Naive B cell (primary cell): Measurements from ENCODE around the gene IFNA14. TPM values are rescaled to one million over a fixed set of nuclear protein-coding genes. Genes with fewer than 3 reads are reported as not detected.
"Not testable (repeated sequence)": the region's sequence is repeated elsewhere in the genome, so short reads cannot be mapped to it uniquely, and the experiment has no call there.

ENCODE experiments used
- ATAC-seq, 2 donors: fragments of 150-1000 bp; cut with Tn5 transposase; 2 replicates each; pipeline ENCODE4 v1.10.0; 2021; ENCODE audit warnings: low read depth in 2 of 2, mild to moderate bottlenecking in 2 of 2, moderate library complexity in 2 of 2
- DNase-seq: peaks from one replicate; pipeline ENCODE4 v3.0.0; 2022
- H3K27ac Mint-ChIP-seq, 6 donors: one replicate each; pipeline ENCODE4 v1.8.0; 2020 to 2022; ENCODE audit warnings: mild to moderate bottlenecking in 6 of 6, mixed read lengths in 6 of 6, moderate library complexity in 5 of 6, inconsistent platforms in 2 of 6
- H3K27me3 Mint-ChIP-seq, 3 donors: one replicate each; pipeline ENCODE4 v1.8.0; 2021 to 2022; ENCODE audit warnings: mixed read lengths in 3 of 3, mild to moderate bottlenecking in 1 of 3
- H3K36me3 Mint-ChIP-seq, 2 donors: one replicate each; pipeline ENCODE4 v1.8.0; 2020 to 2022; ENCODE audit warnings: mixed read lengths in 2 of 2, inconsistent platforms in 1 of 2, mild to moderate bottlenecking in 1 of 2
- H3K4me1 Mint-ChIP-seq, 3 donors: one replicate each; pipeline ENCODE4 v1.8.0; 2020 to 2022; ENCODE audit warnings: mixed read lengths in 3 of 3, inconsistent platforms in 1 of 3, mild to moderate bottlenecking in 1 of 3, moderate library complexity in 1 of 3
- H3K4me3 Mint-ChIP-seq, 8 donors: one replicate each; pipeline ENCODE4 v1.8.0; 2020 to 2022; ENCODE audit warnings: mild to moderate bottlenecking in 8 of 8, mixed read lengths in 8 of 8, moderate library complexity in 8 of 8, inconsistent platforms in 2 of 8
- H3K9me3 Mint-ChIP-seq, 7 donors: one replicate each; pipeline ENCODE4 v1.8.0; 2020 to 2022; ENCODE audit warnings: mixed read lengths in 7 of 7, mild to moderate bottlenecking in 5 of 7, inconsistent platforms in 2 of 7, moderate library complexity in 1 of 7
- polyA plus RNA-seq, 6 donors: library from polyadenylated mRNA; unstranded; fragments of 300-500 nt; fragmentation: Illumina TruSeq; gene quantifications; one replicate each; pipeline ENCODE4 v1.2.3, GENCODE V29; 2021; ENCODE audit warnings: low read depth in 6 of 6

Gene IFNA14
- polyA plus RNA-seq, 6 donors from 2014 or later = not detected

- Mint-ChIP-seq H3K27me3 (peaks cover 9 to 23% (median 14%) of the 10 kb centered on the region in 3 donors), H3K27ac (no peak overlapping the region), H3K36me3 (no peaks in the 10 kb centered on the region), H3K4me1 (peaks cover 4 to 11% (median 5%) of the 10 kb centered on the region in 3 donors), H3K9me3 (peaks cover 0 to 1% (median 0%) of the 10 kb centered on the region in 7 donors), H3K4me3 (no peak overlapping the region)
- no peak for ATAC-seq
- DNase-seq = no peak
Measured at GRCh38 chr9:21251190-21251589, 11.4 kb upstream of the IFNA14 start.

GRCh38 chr9:21244836-21245235, 5.0 kb upstream of the IFNA14 start:
- Mint-ChIP-seq H3K4me1 (no peaks in the 10 kb centered on the region), H3K27ac (peak overlapping the region in 1 of 6 donors; percentile 24), H3K27me3 (peaks cover 0 to 24% (median 12%) of the 10 kb centered on the region in 3 donors), H3K9me3 (peaks cover 0 to 4% (median 0%) of the 10 kb centered on the region in 7 donors), H3K4me3 (no peak overlapping the region), H3K36me3 (no peaks in the 10 kb centered on the region)
- no peak for DNase-seq
- no peak for ATAC-seq

DNA sequence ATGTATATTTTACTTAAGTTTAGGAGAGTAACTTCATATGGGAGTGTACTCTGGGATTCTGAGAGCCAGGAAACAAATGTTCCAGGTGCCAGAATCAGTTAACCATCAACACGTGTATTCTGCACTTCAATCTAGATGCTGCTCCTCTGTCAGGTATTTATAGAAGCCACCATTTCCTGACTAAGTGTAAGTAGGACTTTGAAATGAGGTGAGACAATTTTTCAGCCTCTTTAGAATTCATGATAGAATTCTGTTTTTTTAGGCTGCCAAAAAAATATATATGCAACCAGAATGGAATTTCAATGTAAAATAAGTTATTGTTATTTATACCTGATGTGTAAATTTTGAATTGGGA, 3.5 kb downstream of the IFNA14 start:
- H3K36me3 Mint-ChIP-seq, H3K4me1 Mint-ChIP-seq, ATAC-seq, DNase-seq, H3K27ac Mint-ChIP-seq, H3K9me3 Mint-ChIP-seq, H3K4me3 Mint-ChIP-seq: not testable (repeated sequence)
- peaks cover 1 to 10% (median 5%) of the 10 kb centered on the region in 3 donors for H3K27me3 Mint-ChIP-seq

- H3K27ac Mint-ChIP-seq = peak overlapping the region in 1 of 6 donors; percentile 47
- peak; percentile 30 for DNase-seq
- peaks cover 0 to 10% (median 5%) of the 10 kb centered on the region in 3 donors for H3K27me3 Mint-ChIP-seq
- H3K36me3 Mint-ChIP-seq, H3K4me1 Mint-ChIP-seq, H3K9me3 Mint-ChIP-seq, H3K4me3 Mint-ChIP-seq: not testable (repeated sequence)
- ATAC-seq = peak; percentile 81 to 92
Measured at GRCh38 chr9:21235468-21236359, 4.1 kb downstream of the IFNA14 start.

GRCh38 chr9:21234153-21234687, 5.6 kb downstream of the IFNA14 start:
- ATAC-seq (no peak), DNase-seq (no peak)
- Mint-ChIP-seq H3K4me1 (peaks cover 4 to 6% (median 6%) of the 10 kb centered on the region in 3 donors), H3K4me3 (no peak overlapping the region), H3K27ac (peak overlapping the region in 1 of 6 donors; percentile 79), H3K9me3 (no peaks in the 10 kb centered on the region), H3K27me3 (peaks cover 0 to 10% (median 0%) of the 10 kb centered on the region in 3 donors), H3K36me3 (no peaks in the 10 kb centered on the region)

DNA sequence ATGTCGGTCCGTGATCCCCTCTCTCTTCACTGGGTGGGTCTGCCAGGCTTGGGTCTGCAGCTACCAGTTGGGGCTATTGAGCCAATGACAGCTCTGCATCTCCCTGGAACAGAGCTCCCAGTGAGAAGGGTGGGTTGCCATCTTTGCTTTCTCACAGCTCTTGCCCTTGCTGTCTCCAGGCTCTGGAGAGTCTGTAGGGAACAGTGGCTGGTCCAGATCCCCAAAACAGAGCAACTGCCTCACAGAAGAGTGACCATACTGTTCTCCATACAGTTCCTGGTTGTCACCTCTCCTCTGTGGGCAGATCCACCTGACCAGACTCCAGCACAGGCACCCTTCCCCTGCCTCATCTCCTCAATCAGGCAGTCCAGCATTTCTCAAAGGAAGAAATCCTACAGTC, 6.5 kb downstream of the IFNA14 start:
- Mint-ChIP-seq H3K4me1 (peaks cover 4 to 6% (median 6%) of the 10 kb centered on the region in 3 donors), H3K4me3 (no peak overlapping the region), H3K27ac (peak overlapping the region in 1 of 6 donors; percentile 34), H3K9me3 (no peaks in the 10 kb centered on the region), H3K36me3 (no peaks in the 10 kb centered on the region), H3K27me3 (peaks cover 0 to 10% (median 0%) of the 10 kb centered on the region in 3 donors)
- ATAC-seq (no peak), DNase-seq (no peak)

- peak within 1 kb of the TSS in 1 of 6 donors; percentile 30 for H3K27ac Mint-ChIP-seq
- H3K9me3 Mint-ChIP-seq = peaks cover 0 to under 1% (median 0%) of the 10 kb centered on the region in 7 donors
- H3K4me1 Mint-ChIP-seq = no peaks in the 10 kb centered on the region
- H3K4me3 Mint-ChIP-seq = no peak within 1 kb of the TSS
- H3K27me3 Mint-ChIP-seq = peaks cover 0 to 7% (median 5%) of the 10 kb centered on the region in 3 donors
- H3K36me3 Mint-ChIP-seq = no peaks in the 10 kb centered on the region
- ATAC-seq (no peak), DNase-seq (no peak)
Measured at GRCh38 chr9:21228122-21228521, 11.7 kb downstream of the IFNA14 start, which contains the start of gene IFNA17. TSS of gene IFNA17 (minus strand) at chr9:21228222. CDS start at chr9:21228173, 49 bp downstream.

DNA sequence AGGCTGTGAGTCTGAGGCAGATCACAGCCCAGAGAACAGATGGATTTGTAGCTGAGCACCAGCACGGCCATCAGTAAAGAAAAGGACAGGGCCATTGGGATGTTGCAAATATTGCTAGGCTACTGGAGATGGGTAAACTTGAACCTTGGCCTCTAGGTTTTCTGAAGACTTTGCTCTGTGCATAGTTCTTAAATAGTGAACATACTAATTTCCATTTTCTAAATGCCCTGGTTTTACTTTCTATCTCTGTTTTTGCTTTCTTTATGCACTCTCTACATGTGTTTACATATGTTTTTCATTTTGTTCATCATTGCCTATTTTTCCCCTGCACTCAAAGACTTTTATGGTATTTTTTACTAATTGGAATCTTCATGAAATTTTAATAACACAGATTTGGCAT, 22.6 kb downstream of the IFNA14 start, which contains the start of gene IFNA16:
TSS of gene IFNA16 (minus strand) at position 101 of the 400 bp plus-strand sequence. CDS start at position 95, 6 bp downstream.
- not testable (repeated sequence) for H3K9me3 Mint-ChIP-seq, DNase-seq, H3K27ac Mint-ChIP-seq, H3K4me3 Mint-ChIP-seq, H3K4me1 Mint-ChIP-seq, H3K36me3 Mint-ChIP-seq, ATAC-seq
- H3K27me3 Mint-ChIP-seq = peaks cover 26 to 33% (median 29%) of the 10 kb centered on the region in 3 donors

GRCh38 chr9:21213411-21214326, 26.1 kb downstream of the IFNA14 start:
- Mint-ChIP-seq H3K27me3 (peaks cover 3 to 12% (median 9%) of the 10 kb centered on the region in 3 donors), H3K27ac (peak overlapping the region in 2 of 6 donors; percentile 16 to 36), H3K4me3 (peak overlapping the region in 3 of 8 donors; percentile 12 to 45 (median 30))
- H3K9me3 Mint-ChIP-seq, H3K4me1 Mint-ChIP-seq, H3K36me3 Mint-ChIP-seq, DNase-seq: not testable (repeated sequence)
- peak; percentile 54 to 69 for ATAC-seq

DNA sequence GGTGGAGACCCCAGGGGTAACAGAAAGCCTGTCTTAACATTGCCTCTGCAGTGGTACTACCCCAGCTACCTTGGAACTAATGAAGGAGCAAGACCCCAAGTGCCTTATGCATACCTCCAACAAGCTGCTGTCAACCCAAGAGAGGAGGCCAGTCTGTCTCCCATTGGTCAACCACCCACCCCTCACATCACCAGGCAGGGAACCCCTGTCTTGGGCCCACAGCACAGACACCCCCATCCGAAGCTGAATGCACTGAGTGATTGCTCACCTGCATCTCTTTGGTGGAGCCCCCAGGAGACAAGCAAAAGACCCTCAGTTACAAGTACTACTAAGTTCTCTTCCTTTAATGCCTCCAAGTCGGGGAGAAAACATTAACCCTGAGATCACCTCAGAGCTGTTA, 27.6 kb downstream of the IFNA14 start:
- H3K27me3 Mint-ChIP-seq = peaks cover 0 to 12% (median 7%) of the 10 kb centered on the region in 3 donors
- not testable (repeated sequence) for H3K4me3 Mint-ChIP-seq, ATAC-seq, H3K27ac Mint-ChIP-seq, H3K4me1 Mint-ChIP-seq, H3K9me3 Mint-ChIP-seq, H3K36me3 Mint-ChIP-seq, DNase-seq

- H3K9me3 Mint-ChIP-seq, H3K4me3 Mint-ChIP-seq, DNase-seq, H3K27me3 Mint-ChIP-seq, H3K27ac Mint-ChIP-seq, H3K4me1 Mint-ChIP-seq, ATAC-seq, H3K36me3 Mint-ChIP-seq: not testable (repeated sequence)
Measured at GRCh38 chr9:21210782-21211181, 29.0 kb downstream of the IFNA14 start.

- no peaks in the 10 kb centered on the region for H3K36me3 Mint-ChIP-seq
- H3K4me3 Mint-ChIP-seq = no peak overlapping the region
- DNase-seq = no peak
- no peaks in the 10 kb centered on the region for H3K9me3 Mint-ChIP-seq
- peaks cover 4 to 7% (median 6%) of the 10 kb centered on the region in 3 donors for H3K27me3 Mint-ChIP-seq
- H3K27ac Mint-ChIP-seq = no peak overlapping the region
- no peak for ATAC-seq
- peaks cover 2 to 6% (median 4%) of the 10 kb centered on the region in 3 donors for H3K4me1 Mint-ChIP-seq
Measured at GRCh38 chr9:21210311-21210710, 29.5 kb downstream of the IFNA14 start.

DNA sequence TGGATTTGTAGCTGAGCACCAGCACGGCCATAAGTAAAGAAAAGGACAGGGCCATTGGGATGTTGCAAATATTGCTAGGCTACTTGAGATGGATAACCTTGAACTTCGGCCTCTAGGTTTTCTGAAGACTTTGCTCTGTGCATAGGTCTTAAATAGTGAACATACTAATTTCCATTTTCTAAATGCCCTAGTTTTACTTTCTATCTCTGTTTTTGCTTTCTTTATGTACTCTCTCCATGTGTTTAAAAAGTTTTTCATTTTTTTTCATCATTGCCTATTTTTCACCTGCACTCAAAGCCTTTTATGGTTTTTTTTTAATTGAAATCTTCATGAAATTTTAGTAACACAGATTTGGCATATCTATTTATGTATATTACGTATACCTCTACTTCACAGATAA, 32.8 kb downstream of the IFNA14 start, which contains the start of gene IFNA10:
TSS of gene IFNA10 (minus strand) at position 101 of the 400 bp plus-strand sequence. CDS start at position 55, 46 bp downstream.
- H3K27ac Mint-ChIP-seq, H3K9me3 Mint-ChIP-seq, ATAC-seq, H3K4me3 Mint-ChIP-seq, H3K36me3 Mint-ChIP-seq, DNase-seq, H3K4me1 Mint-ChIP-seq: not testable (repeated sequence)
- H3K27me3 Mint-ChIP-seq = peaks cover 8 to 17% (median 8%) of the 10 kb centered on the region in 3 donors
